Occipital lobe (tissue), 2 donors: ENCODE results near the gene RTN4. TPM values are rescaled to one million over a fixed set of nuclear protein-coding genes. Genes with fewer than 3 reads are reported as not detected.

Experiments
- DNase-seq: peaks from one replicate; lab custom pipeline; 2025; lab: John Stamatoyannopoulos, UW
- total RNA-seq: library from RNA; depleted of rRNA; stranded (reverse); fragments of >200 nt; gene quantifications from one replicate; pipeline ENCODE4 v1.2.3, GENCODE V29; 2014

RTN4 gene
- total RNA-seq, 1 donor from 2014 or later, result 588 TPM

DNA sequence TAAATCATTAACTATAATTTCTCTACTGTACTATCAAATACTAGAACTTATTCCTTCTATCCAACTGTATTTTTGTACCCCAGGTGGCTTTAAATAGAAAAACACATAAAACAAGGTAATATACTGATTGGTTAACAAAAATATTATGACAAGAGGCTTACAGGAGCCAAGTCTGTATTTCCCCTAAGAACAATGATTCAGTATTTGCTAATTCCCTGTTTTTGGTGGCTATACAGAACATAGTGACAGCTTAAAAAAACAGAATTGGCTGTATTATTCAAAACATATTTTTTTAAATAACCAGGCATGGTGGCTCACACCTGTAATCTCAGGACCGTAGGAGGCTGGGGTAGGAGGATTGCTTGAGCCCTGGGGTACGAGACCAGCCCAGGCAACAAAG, 16.3 kb downstream of the RTN4 start:
- no peak for DNase-seq

- DNase-seq, result no peak
These were observed 17.0 kb downstream of the RTN4 start for GRCh38 chr2:55033076-55033742.

DNA sequence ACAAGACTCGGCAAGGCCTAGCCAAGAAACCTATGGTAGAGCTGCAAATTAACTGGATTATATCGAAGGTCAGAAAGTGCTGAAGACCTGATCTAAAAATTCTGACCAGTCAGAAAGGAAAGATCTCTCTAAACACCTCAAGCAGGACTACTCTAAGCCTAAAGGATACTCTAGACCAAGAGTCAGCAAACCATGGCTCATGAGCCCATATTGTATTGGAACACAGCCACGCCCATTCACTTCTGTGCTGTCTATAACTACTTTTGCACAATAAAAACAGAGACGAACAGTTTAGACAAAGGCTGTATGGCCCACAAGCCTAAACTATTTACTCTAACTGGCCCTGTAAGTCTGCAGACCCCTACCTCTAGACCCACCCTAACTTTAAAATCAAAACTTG, 18.7 kb downstream of the RTN4 start:
- no peak for DNase-seq

- no peak for DNase-seq
These were observed 19.5 kb downstream of the RTN4 start for GRCh38 chr2:55030766-55031165.

DNA sequence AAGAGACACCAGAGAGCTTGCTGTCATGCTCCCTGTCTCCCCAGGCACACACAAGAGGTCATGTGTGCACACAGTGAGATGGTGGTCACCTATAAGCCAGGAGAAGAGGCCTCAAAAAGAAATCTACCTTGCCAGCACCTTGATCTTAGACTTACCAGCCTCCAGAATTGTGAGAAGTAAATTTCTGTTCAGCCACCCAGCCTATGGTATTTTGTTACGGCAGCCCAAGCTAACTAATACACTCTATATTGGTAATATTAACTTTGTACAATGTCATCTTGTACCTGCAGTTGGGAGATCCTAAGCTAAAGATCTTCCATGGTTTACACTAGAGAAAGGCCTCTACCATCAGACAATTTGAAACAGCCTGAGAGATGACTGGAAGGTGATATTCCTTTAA, 21.2 kb downstream of the RTN4 start:
- DNase-seq, result no peak

DNA sequence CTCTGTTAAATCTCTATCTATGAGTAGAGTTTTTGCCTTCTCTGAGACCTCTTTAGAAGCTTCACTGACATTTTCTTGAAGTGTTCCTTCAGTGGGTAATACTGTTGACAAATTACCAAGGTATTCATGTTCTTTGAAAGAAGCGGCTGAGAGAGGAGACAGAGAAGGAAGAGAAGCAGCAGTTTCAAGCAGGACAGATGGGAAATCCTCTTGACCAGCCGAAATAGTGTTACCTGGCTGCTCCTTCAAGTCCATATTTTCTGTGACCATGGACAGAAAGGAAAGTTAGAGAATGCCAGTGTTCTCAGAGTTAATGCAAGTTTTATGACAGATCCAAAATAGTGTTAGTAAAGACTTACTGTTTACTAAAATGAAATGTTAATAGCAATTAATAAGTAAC, 23.0 kb downstream of the RTN4 start:
- DNase-seq, result no peak

DNA sequence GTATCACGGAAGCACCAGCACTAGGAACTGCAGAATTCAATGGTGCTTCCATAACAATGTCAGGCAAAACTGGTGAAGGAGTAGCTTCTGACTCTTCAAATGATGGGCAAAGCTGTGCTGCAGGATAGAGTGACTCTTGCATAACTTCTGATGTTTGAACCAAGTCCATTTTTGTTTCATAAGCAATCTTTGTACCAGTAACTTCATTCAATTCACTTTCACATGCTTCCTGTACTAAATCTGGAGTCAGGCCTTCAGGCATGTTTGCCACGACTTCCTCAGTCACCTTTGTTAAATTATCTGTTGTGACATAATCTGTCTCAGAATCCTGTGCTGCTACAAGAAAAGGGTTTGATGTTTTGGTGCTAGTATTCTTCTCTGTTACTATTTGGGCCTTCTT, 24.0 kb downstream of the RTN4 start:
- DNase-seq, result no peak

- DNase-seq, result no peak
These were observed 24.6 kb downstream of the RTN4 start for GRCh38 chr2:55025627-55026026.

GRCh38 chr2:55025082-55025481, 25.2 kb downstream of the RTN4 start:
- no peak for DNase-seq

DNA sequence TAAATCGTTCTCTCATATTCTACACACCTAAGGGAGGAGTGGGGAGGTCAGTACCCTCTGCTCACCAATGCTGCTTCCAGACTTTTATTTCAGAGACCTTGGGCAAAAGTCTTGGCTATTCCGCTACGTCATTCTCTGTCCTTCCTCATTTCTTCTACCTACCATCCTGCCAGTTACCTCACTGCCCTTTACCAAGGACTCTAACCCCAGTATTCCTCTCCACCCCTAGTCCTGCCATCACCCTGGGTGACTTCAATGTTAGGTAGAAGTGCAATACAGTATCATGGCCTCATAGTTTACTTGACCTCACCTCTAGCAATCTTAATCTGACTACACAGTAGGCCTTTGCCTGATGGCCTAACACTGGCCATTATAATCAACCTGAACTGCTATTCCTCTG, 27.8 kb downstream of the RTN4 start:
- DNase-seq, result no peak

- no peak for DNase-seq
These were observed 30.6 kb downstream of the RTN4 start for GRCh38 chr2:55019526-55020258.

- DNase-seq, result no peak
These were observed 31.6 kb downstream of the RTN4 start for GRCh38 chr2:55018619-55019018.

DNA sequence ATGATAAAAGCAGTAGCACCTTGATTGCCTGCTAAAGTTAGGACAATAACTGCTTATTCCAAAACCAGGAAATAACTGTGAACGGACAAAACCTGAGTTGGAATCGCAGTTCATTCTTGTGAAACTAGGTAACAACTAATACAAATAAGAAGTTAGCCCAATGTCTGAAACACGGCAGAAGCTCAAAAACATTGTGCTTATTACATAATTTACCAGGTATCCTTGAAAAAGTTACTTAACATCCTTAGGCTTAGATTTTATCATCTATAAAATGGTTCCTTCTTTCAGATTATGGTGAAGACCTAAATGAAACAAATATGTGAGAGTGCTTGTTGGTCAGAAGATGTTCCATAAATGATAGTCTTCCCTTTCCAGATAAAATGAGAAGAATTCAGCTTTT, 32.4 kb downstream of the RTN4 start:
- DNase-seq, result no peak

DNA sequence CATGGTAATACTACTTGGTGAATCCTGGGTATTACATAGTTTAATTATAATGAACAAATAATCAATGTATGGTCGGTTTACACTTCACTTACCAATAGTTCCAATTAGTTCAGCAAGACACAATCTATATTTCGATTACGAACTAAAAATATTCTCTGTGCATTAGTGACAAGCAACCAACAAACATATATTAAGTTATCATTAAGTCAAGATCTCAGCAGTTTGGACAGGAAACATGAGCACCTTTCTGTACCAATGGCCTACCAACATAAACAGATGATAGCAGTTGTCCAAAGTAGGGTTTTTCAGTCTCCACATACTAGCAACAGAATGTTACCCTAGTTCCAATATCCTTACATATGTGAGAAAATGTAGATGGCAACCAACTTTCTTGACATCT, 32.8 kb downstream of the RTN4 start:
- no peak for DNase-seq

DNA sequence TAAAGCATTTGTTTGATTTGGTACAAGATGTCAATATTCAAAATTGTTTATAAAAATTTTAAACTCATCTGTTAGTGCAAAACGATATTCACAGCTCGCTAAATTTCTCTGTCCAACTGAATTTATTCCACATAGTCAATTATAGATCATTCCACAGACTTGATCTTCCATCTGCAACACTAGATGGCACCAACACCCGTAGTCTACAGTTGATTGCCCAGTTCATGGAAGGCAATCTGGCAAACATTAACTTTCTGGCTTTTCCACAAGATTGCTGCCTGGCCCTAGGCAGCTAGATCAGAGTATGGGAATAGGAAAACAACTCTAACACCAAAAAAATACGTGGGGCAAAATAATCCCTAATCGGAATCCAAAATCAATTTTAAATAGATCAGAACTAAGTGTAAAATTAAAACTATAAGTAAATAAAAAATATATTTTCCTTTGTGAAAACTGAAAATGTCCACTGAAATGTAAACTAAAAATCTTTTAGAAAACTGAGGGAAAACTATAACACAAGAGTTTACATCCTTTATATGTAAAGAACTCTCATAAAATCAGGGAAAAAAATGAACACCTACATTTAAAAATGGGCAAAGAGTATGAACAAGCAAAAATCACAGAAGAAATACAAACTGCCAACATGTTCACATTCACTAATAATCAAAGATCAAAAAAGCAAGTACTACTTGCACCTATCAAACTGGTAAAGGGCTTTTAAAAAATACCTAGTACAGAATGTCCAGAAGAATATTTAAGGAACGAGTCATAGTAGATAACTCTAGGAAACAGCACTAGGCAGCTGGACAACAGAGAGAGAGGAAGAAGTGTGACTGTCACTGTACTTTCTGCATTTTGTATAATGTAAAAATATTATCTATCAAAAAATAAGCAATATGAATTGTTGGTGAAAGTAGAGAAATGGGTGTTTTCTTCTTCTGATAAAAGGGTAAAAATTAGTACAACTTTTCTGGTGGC, 35.0 kb downstream of the RTN4 start:
- no peak for DNase-seq

DNA sequence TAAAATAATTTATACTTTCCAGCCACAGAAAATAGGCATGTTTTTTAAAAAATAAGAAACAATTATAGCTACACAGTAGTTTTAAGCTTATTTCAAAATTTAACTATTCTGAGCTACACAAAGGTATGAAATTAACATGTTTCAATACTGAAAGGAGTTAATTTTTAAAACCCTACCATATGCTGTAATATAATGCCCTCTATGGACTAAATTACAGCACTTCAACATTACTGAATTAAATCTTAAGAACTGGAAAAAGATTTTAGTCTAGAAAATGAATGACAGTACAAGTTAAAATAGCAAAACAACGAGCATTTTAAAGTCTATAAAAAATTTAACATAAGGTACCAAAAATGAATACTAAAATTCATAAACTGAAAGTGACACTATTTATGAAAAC, 36.3 kb downstream of the RTN4 start:
- no peak for DNase-seq

DNA sequence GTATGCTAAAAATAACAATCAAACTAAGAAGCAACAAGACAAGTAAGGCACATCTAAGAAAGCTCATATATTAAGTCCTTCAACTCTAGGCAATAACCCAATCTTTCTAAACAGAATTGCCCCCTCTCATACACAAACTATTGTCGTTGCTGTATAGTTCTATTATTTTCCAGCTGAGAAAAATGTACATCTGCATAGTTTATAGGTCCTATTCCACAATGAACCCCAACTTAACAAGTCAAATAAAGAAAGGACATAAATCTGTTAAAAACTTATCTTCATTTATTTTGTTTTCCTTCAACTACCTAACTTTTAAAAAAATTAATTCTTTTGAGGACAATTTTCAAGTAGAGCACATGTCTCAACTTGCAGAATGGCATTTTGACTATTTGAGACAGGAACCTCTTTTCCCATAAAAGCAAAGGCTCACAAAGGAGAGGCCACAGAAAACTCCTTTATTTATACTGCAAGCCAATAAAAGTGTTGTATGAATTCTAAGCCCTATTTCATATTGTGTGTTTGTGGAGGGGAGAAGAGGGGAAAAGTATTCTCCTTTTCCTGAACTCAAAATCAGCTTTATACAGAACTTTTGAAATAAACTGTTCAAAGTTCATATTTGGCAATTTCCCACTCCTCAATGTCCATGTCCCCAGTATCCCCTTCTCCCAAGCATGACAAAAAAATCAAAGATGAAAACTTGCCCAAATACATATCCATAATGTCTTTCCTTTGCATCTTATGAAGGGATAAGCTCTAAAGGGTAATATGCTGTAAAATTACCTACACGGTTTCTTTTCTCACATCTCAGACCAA, 37.4 kb downstream of the RTN4 start:
- no peak for DNase-seq

DNA sequence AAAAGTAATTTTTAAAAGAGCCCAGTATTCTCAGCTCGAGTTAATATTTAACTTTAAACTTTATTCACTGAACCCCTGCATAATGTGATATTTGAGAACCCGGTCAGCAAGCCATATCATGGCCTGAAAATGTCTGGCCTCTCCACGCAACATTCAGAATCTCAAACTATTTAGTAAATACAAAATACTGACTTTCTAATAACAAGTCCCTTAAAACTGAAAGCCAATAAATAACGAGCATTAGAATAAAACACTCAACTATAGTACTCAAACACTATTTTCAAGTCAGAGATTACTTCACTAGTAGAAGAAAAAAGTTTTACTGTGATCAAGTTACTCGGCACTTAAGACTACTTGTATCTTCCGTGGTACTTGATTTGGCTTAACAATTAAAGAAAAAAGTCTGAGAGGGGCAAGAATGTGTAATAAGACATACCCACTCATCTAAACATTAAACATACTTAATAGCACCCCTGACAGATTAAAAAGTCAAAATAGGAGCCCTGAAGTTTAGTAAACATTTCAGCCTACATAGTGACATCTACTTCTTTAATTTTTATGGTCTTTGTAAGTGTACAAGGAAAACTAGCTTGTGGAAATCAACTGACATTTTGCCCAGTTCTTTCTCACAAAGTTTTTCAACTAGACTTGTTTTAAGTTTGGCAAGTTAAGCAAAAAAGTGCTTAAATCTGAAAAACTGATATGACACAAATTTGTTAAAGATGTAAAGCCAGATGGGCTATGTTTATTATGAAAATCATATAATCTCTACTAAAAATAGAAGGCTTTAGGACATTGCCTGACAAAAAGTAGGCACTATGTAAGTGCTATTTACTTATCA, 38.2 kb downstream of the RTN4 start:
- DNase-seq, result no peak

DNA sequence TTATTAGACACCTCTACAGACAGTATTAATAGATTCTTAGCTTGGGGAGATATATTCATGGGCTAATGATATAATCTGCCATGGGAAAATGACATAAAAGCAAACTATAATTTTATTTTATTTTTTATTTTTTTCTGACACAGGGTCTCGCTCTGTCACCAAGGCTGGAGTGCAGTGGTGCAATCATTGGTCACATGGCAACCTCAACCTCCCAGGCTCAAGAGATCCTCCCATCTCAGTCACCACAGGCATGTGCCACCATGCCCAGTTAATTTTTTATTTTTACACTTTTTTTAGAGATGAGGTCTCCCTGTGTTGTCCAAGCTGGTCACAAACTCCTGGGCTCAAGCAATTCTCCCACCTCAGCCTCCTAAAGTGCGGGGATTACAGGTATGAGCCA, 39.3 kb downstream of the RTN4 start:
- no peak for DNase-seq

DNA sequence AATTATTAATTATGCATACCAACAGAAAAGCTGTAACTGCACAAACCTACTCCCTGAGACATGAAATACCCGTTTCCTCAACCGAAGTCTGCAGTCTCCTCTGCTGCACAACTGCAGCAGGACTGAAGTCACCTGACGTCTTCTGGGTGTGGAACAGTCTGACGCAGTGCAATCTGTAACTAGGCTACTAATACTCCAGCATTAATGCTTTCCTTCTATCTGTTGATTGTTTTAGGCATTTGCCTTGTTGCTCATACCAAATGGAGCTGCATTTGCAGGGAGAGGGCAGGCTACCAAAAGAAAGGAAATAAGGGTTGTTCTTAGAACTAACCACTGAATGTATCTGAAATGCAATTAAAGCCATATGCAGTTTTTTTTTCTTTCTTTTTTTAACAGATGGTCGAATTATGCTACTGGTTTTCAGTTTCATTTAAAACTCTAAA, 40.1 kb downstream of the RTN4 start:
- DNase-seq, result peak; percentile 49
